Tibial nerve (tissue), 3 donors: Measurements from ENCODE around the gene ACP4.

Source experiments
- POLR2A ChIP-seq, 2 donors: fragments of 450-650 bp; IDR thresholded peaks; one replicate each; pipeline ENCODE4 v1.6.1; 2017; ENCODE audit warnings: antibody characterized with exemption in 2 of 2, mild to moderate bottlenecking in 2 of 2, moderate library complexity in 2 of 2
- TF ChIP-seq, protein P1 (sequence below), 5 experiments: fragments of 200-600 bp in 3 of 5; fragments of 450-650 bp in 2 of 5; sonication (generic) in 3 of 5; IDR thresholded peaks; one replicate each; pipeline ENCODE4 v1.5.1; 2016 to 2019; ENCODE audit warnings: antibody characterized with exemption in 5 of 5, mild to moderate bottlenecking in 3 of 5, moderate library complexity in 2 of 5

DNA sequence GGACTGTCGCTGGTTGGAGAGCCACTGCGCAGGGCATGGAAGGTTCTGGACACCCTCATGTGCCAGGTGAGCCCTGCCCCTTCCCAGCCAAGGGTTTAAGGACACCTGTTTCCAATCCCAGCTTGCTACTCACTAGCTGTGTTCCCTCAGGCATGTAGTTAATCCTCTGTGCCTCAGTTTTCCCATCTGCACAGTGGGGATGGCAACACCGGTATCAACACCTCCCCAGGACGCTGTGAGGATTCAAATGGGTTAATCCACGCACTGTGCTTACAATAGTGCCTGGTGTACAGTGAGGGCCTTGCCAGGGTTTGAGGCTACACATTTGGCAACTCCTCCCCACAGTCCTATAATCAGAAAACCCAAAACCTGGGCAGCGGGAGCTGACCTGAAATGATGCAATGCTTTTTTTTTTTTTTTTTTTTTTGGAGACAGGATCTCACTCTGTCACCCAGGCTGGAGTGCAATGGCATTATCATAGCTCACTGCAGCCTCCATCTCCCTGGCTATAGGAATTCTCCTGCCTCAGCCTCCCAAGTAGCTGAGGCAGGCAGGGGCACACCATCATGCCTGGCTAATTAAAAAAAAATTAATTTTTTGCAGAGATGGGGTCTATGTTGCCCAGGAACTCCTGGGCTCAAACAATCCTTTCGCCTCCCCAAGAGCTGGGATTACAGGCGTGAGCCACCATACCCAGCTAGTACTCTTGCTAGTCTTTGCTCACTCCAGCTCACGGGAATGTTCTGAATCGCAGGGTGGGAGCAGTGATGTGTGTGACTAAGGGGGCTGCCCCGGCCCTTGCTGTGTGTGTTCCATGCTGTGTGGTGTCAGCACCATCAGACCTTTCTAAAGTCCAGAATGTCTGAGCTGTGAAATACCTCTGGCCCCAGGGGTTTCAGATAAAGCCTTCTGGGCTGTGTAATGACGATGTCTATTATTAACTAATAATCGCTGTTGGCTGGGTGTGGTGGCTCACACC is 2.3 kb downstream of the ACP4 start:
- TF ChIP-seq, protein P1, sequence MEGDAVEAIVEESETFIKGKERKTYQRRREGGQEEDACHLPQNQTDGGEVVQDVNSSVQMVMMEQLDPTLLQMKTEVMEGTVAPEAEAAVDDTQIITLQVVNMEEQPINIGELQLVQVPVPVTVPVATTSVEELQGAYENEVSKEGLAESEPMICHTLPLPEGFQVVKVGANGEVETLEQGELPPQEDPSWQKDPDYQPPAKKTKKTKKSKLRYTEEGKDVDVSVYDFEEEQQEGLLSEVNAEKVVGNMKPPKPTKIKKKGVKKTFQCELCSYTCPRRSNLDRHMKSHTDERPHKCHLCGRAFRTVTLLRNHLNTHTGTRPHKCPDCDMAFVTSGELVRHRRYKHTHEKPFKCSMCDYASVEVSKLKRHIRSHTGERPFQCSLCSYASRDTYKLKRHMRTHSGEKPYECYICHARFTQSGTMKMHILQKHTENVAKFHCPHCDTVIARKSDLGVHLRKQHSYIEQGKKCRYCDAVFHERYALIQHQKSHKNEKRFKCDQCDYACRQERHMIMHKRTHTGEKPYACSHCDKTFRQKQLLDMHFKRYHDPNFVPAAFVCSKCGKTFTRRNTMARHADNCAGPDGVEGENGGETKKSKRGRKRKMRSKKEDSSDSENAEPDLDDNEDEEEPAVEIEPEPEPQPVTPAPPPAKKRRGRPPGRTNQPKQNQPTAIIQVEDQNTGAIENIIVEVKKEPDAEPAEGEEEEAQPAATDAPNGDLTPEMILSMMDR (IDR thresholded peaks at IDR 0.05), result no peak
- TF ChIP-seq POLR2A (IDR thresholded peaks at IDR 0.05), result no peak
